Osteoblast (primary cell): ENCODE measurements around the gene MKRN2. TPM values are rescaled to one million over a fixed set of nuclear protein-coding genes. Genes with fewer than 3 reads are reported as not detected.
A peak's percentile ranks its signal among the peaks of the same experiment; 100 is the strongest.

ENCODE experiments used
- DNase-seq: peaks from one replicate; pipeline ENCODE4 v3.0.0; 2011; ENCODE audit warnings: low spot score, mixed read lengths; ENCODE audit not compliant: insufficient read length; ENCODE audit errors: missing footprints
- H2AFZ ChIP-seq: 2 replicates; pipeline ENCODE4 v1.6.0; 2011; ENCODE audit warnings: mild to moderate bottlenecking, low read length
- H3K27ac ChIP-seq: 2 replicates; pipeline ENCODE4 v1.5.1; 2011; ENCODE audit warnings: mild to moderate bottlenecking, low read depth, low read length, moderate library complexity
- H3K27me3 ChIP-seq: 2 replicates; pipeline ENCODE4 v1.6.0; 2012; ENCODE audit warnings: mild to moderate bottlenecking, control low read depth, inconsistent platforms, low read length, moderate library complexity; ENCODE audit not compliant: insufficient read depth
- H3K36me3 ChIP-seq: 2 replicates; pipeline ENCODE4 v1.5.1; 2011; ENCODE audit warnings: mild to moderate bottlenecking, low read length, control low read depth, moderate library complexity; ENCODE audit not compliant: insufficient read depth
- H3K4me1 ChIP-seq: 2 replicates; pipeline ENCODE4 v1.5.1; 2011; ENCODE audit warnings: mild to moderate bottlenecking, low read length, control low read depth, moderate library complexity; ENCODE audit not compliant: insufficient read depth
- H3K4me2 ChIP-seq: 2 replicates; pipeline ENCODE4 v1.6.0; 2011; ENCODE audit warnings: mild to moderate bottlenecking, low read length; ENCODE audit not compliant: insufficient read depth
- H3K4me3 ChIP-seq: fragments of 200-600 bp; sonication (generic); 3 replicates; pipeline ENCODE4 v1.5.1; 2012; ENCODE audit warnings: mild to moderate bottlenecking, low read length, inconsistent platforms; ENCODE audit not compliant: insufficient read depth
- H3K79me2 ChIP-seq: 2 replicates; pipeline ENCODE4 v1.6.0; 2012; ENCODE audit warnings: mild to moderate bottlenecking, low read length, control low read depth, inconsistent platforms; ENCODE audit not compliant: insufficient read depth
- H3K9me3 ChIP-seq: 2 replicates; pipeline ENCODE4 v1.5.1; 2011; ENCODE audit warnings: low read depth, low read length, control low read depth
- H4K20me1 ChIP-seq: 2 replicates; pipeline ENCODE4 v1.6.0; 2012; ENCODE audit warnings: mild to moderate bottlenecking, low read length, control low read depth; ENCODE audit not compliant: insufficient read depth
- CTCF ChIP-seq: IDR thresholded peaks from 2 replicates; pipeline ENCODE4 v1.5.1; 2011; ENCODE audit warnings: mild to moderate bottlenecking, low read depth, low read length, moderate library complexity; ENCODE audit errors: extremely low read depth
- total RNA-seq: library from RNA; depleted of rRNA; stranded (reverse); fragments of >200 nt; gene quantifications from 2 replicates; pipeline ENCODE4 v1.2.3, GENCODE V29; 2012

The MKRN2 gene
- total RNA-seq, 1 donor, result 40.9 TPM

GRCh38 chr3:12544652-12545472 is 12.0 kb upstream of the MKRN2 start:
- no peaks in the 10 kb centered on the region for H3K36me3 ChIP-seq
- H3K4me2 ChIP-seq, result no peak overlapping the region
- no peaks in the 10 kb centered on the region for H3K79me2 ChIP-seq
- no peak for DNase-seq
- H3K9me3 ChIP-seq, result no peaks in the 10 kb centered on the region
- no peak for TF ChIP-seq CTCF
- H4K20me1 ChIP-seq, result no peaks in the 10 kb centered on the region
- H3K4me3 ChIP-seq, result no peak overlapping the region
- H3K27ac ChIP-seq, result no peak overlapping the region
- peaks cover 1% of the 10 kb centered on the region for H3K27me3 ChIP-seq
- H3K4me1 ChIP-seq, result no peaks in the 10 kb centered on the region
- H2AFZ ChIP-seq, result no peak overlapping the region

GRCh38 chr3:12545473-12545791 is 11.5 kb upstream of the MKRN2 start, which contains the start of gene MKRN2OS:
MKRN2OS (minus strand) TSS chr3:12545499; CDS start chr3:12545464, 35 bp downstream.
- Histone ChIP-seq H3K27ac (no peak within 1 kb of the TSS), H3K4me2 (no peak within 1 kb of the TSS), H3K4me3 (no peak within 1 kb of the TSS), H2AFZ (no peak within 1 kb of the TSS), H3K27me3 (peaks cover 5% of the 10 kb centered on the region), H3K4me1 (no peaks in the 10 kb centered on the region), H3K36me3 (no peaks in the 10 kb centered on the region), H3K79me2 (no peaks in the 10 kb centered on the region), H4K20me1 (no peaks in the 10 kb centered on the region), H3K9me3 (no peaks in the 10 kb centered on the region)
- DNase-seq, result peak; percentile 23
- no peak for TF ChIP-seq CTCF

- H3K9me3 ChIP-seq, result no peaks in the 10 kb centered on the region
- H3K4me3 ChIP-seq, result no peak overlapping the region
- no peaks in the 10 kb centered on the region for H3K36me3 ChIP-seq
- H3K79me2 ChIP-seq, result no peaks in the 10 kb centered on the region
- no peak for TF ChIP-seq CTCF
- H3K27me3 ChIP-seq, result peaks cover 5% of the 10 kb centered on the region
- H3K4me1 ChIP-seq, result no peaks in the 10 kb centered on the region
- peak overlapping the region; percentile 47 for H2AFZ ChIP-seq
- peak overlapping the region; percentile 9 for H3K4me2 ChIP-seq
- no peaks in the 10 kb centered on the region for H4K20me1 ChIP-seq
- DNase-seq, result no peak
- H3K27ac ChIP-seq, result no peak overlapping the region
Measured at GRCh38 chr3:12549971-12550760, 6.7 kb upstream of the MKRN2 start.

DNA sequence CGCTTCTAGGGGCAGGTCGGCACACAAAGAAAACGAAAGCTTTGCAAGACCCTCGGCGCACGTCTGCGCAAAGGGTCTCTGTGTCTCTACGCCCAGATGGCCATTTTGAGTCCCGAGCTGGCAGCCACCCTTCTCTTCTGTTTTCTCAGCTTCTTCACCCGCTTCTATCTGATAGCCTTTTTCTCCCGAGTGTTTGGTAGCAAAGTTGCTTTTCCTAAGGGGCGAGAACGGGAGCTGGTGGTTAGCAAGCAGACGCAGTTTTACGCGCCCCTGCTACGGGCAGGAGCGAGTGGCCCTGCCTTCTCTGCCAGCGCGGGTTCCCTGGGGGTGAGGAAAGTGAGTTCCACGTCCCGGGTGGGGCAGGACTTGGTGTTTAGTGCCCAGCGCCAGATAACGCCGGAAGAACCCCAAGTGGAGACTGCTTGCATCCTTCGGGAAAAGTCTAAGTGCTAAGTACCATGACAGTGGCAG is 2.9 kb upstream of the MKRN2 start:
- no peak for TF ChIP-seq CTCF
- H3K4me1 ChIP-seq, result peaks cover 9% of the 10 kb centered on the region
- H3K27me3 ChIP-seq, result peaks cover 5% of the 10 kb centered on the region
- H3K9me3 ChIP-seq, result no peaks in the 10 kb centered on the region
- peak overlapping the region; percentile 91 for H2AFZ ChIP-seq
- no peaks in the 10 kb centered on the region for H3K36me3 ChIP-seq
- H3K27ac ChIP-seq, result no peak overlapping the region
- peaks cover 20% of the 10 kb centered on the region for H3K79me2 ChIP-seq
- H4K20me1 ChIP-seq, result peaks cover 8% of the 10 kb centered on the region
- peak overlapping the region; percentile 85 for H3K4me2 ChIP-seq
- H3K4me3 ChIP-seq, result peak overlapping the region; percentile 77
- peak; percentile 46 for DNase-seq
